Lower leg skin (tissue), 4 donors: ENCODE data around the gene ATP4A. TPM values are rescaled to one million over a fixed set of nuclear protein-coding genes. Genes with fewer than 3 reads are reported as not detected.

ENCODE experiments used
- total RNA-seq, 4 donors: library from RNA; depleted of rRNA; stranded (reverse); fragments of >200 nt; gene quantifications; one replicate each; pipeline ENCODE4 v1.1.0, GENCODE V29; 2016

ATP4A gene
- total RNA-seq, 4 donors from 2014 or later = not detected

Other genes with a start within 250 kb of the ATP4A start
- gene CD22, start 234.5 kb downstream of the ATP4A start, total RNA-seq = 1 to 10 TPM in 1 of 4 donors, under 1 TPM in 1, not detected in 2; 0.91 to 4.2 TPM
- gene FFAR1, start 215.8 kb downstream of the ATP4A start, total RNA-seq = not detected
- gene FFAR3, start 205.2 kb downstream of the ATP4A start, total RNA-seq = not detected
- not detected for gene GPR42, start 192.6 kb downstream of the ATP4A start, total RNA-seq
- gene FFAR2, start 115.4 kb downstream of the ATP4A start, total RNA-seq = 1 to 10 TPM in 1 of 4 donors, under 1 TPM in 2, not detected in 1; 0.49 to 1.1 (median 0.55) TPM
- gene KRTDAP, start 73.2 kb downstream of the ATP4A start, total RNA-seq = over 10,000 TPM; 10,097 to 21,423 (median 15,501) TPM
- 1,000 to 10,000 TPM; 5,221 to 8,616 (median 5,967) TPM for gene DMKN, start 50.0 kb downstream of the ATP4A start, total RNA-seq
- gene SBSN, start 35.3 kb downstream of the ATP4A start, total RNA-seq = 1,000 to 10,000 TPM; 1,839 to 3,070 (median 2,379) TPM
- 1 to 10 TPM; 6.0 to 7.3 (median 6.2) TPM for gene GAPDHS, start 30.2 kb downstream of the ATP4A start, total RNA-seq
- 100 to 1,000 TPM; 102 to 158 (median 130) TPM for gene TMEM147, start 18.0 kb downstream of the ATP4A start, total RNA-seq
- gene PMIS2, start 22.5 kb upstream of the ATP4A start, total RNA-seq = not detected
- 10 to 100 TPM in 3 of 4 donors, 1 to 10 TPM in 1; 8.9 to 15.7 (median 12.2) TPM for gene HAUS5, start 49.1 kb upstream of the ATP4A start, total RNA-seq
- gene RBM42, start 65.4 kb upstream of the ATP4A start, total RNA-seq = 10 to 100 TPM; 64.1 to 82.4 (median 75.5) TPM
- 1 to 10 TPM in 3 of 4 donors, not detected in 1; 1.2 to 1.8 (median 1.6) TPM for gene ETV2, start 78.1 kb upstream of the ATP4A start, total RNA-seq
- gene COX6B1, start 84.7 kb upstream of the ATP4A start, total RNA-seq = 100 to 1,000 TPM; 266 to 629 (median 309) TPM
- gene UPK1A, start 102.9 kb upstream of the ATP4A start, total RNA-seq = 10 to 100 TPM in 2 of 4 donors, 1 to 10 TPM in 2; 5.1 to 45.2 (median 16.5) TPM
- not detected for gene ZBTB32, start 140.9 kb upstream of the ATP4A start, total RNA-seq
- gene KMT2B, start 154.3 kb upstream of the ATP4A start, total RNA-seq = 10 to 100 TPM; 33.1 to 74.7 (median 42.0) TPM
- gene IGFLR1, start 178.8 kb upstream of the ATP4A start, total RNA-seq = 10 to 100 TPM in 1 of 4 donors, 1 to 10 TPM in 3; 1.4 to 11.3 (median 5.1) TPM
- 10 to 100 TPM; 12.6 to 20.0 (median 18.5) TPM for gene U2AF1L4, start 181.8 kb upstream of the ATP4A start, total RNA-seq
- 10 to 100 TPM; 13.7 to 47.4 (median 30.8) TPM for gene PSENEN, start 182.0 kb upstream of the ATP4A start, total RNA-seq
- gene LIN37, start 184.9 kb upstream of the ATP4A start, total RNA-seq = 10 to 100 TPM in 2 of 4 donors, 1 to 10 TPM in 2; 4.7 to 15.0 (median 10.3) TPM
- 1 to 10 TPM; 2.5 to 9.4 (median 3.9) TPM for gene HSPB6, start 193.4 kb upstream of the ATP4A start, total RNA-seq
- 10 to 100 TPM in 3 of 4 donors, 1 to 10 TPM in 1; 9.2 to 20.4 (median 12.9) TPM for gene PROSER3, start 194.5 kb upstream of the ATP4A start, total RNA-seq
- gene ARHGAP33, start 211.9 kb upstream of the ATP4A start, total RNA-seq = 10 to 100 TPM in 2 of 4 donors, 1 to 10 TPM in 2; 3.6 to 25.7 (median 13.8) TPM
- gene PRODH2, start 249.2 kb upstream of the ATP4A start, total RNA-seq = not detected